Neutrophil (primary cell): ENCODE data around the gene TMEM237.

ENCODE experiments used
- H3K27ac ChIP-seq: fragments of 200-600 bp; sonication (generic); 2 replicates; pipeline ENCODE4 v1.5.1; 2016; ENCODE audit warnings: mild to moderate bottlenecking, moderate library complexity
- H3K27me3 ChIP-seq: fragments of 200-600 bp; sonication (generic); 2 replicates; pipeline ENCODE4 v1.6.0; 2016; ENCODE audit warnings: mild to moderate bottlenecking
- H3K36me3 ChIP-seq: fragments of 200-600 bp; sonication (generic); 2 replicates; pipeline ENCODE4 v1.5.1; 2017
- H3K4me1 ChIP-seq, 2 experiments: fragments of 200-600 bp in 1 of 2; sonication (generic) in 1 of 2; 1 replicate in 1 of 2; 2 replicates in 1 of 2; pipeline versions ENCODE4 v1.5.1 to v1.6.1; 2013 to 2016; ENCODE audit warnings: low read depth in 1 of 2, low read length in 1 of 2, mild to moderate bottlenecking in 1 of 2, moderate library complexity in 1 of 2; ENCODE audit not compliant: control insufficient read depth in 1 of 2, insufficient read depth in 1 of 2
- H3K4me3 ChIP-seq, 2 experiments: fragments of 200-600 bp in 1 of 2; sonication (generic) in 1 of 2; 1 replicate in 1 of 2; 2 replicates in 1 of 2; pipeline ENCODE4 v1.5.1; 2013 to 2016; ENCODE audit warnings: low read depth in 1 of 2, low read length in 1 of 2, mild to moderate bottlenecking in 1 of 2, moderate library complexity in 1 of 2
- H3K9me3 ChIP-seq: fragments of 200-600 bp; sonication (generic); 2 replicates; pipeline ENCODE4 v1.5.1; 2016
- TF ChIP-seq, protein P1 (sequence below): fragments of 200-600 bp; sonication (generic); IDR thresholded peaks from 2 replicates; pipeline ENCODE4 v1.5.1; 2016; ENCODE audit warnings: antibody characterized with exemption

The TMEM237 gene, protein sequence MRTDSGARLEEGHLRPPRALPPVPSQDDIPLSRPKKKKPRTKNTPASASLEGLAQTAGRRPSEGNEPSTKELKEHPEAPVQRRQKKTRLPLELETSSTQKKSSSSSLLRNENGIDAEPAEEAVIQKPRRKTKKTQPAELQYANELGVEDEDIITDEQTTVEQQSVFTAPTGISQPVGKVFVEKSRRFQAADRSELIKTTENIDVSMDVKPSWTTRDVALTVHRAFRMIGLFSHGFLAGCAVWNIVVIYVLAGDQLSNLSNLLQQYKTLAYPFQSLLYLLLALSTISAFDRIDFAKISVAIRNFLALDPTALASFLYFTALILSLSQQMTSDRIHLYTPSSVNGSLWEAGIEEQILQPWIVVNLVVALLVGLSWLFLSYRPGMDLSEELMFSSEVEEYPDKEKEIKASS

DNA sequence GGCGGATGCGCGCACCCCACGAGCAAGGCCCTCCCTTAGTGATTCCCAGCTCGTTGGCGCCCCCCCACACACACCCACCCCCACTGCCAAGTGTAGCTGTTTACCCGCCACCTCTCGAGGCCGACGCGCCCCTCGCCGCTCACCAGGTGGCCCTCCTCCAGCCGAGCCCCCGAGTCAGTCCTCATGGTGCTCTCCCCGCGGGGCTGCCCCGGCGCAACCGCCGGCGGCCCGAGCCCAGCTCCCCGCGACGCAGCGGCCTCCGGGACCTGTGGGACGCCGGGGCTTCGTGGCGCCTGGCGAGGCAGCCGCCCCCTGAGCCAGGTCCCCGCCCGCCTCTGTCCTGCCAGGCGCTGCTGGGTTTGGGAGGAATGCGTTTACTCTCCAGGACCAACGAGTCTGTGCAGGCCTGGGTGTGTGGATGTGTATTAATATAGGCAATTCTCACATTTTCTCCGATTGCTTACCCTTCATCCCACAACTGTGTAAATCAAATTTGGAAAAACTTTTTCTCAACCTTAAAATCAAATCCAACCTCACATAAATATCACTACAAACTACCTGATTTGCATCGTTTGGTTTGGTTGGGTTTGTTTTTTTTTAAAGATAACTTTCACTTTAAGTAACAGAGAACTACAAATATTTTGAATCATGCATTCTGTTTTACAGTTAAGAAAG lies at the start of gene TMEM237:
TSS of gene TMEM237 (minus strand) at position 288 of the 675 bp plus-strand sequence. CDS start at position 185, 103 bp downstream.
- peaks cover 20% of the 10 kb centered on the region for H3K27me3 ChIP-seq
- H3K9me3 ChIP-seq: no peaks in the 10 kb centered on the region
- H3K4me3 ChIP-seq: peak within 1 kb of the TSS; percentile 72 to 80
- no peak within 1 kb of the TSS for H3K27ac ChIP-seq
- no peaks in the 10 kb centered on the region for H3K36me3 ChIP-seq
- TF ChIP-seq, protein P1, sequence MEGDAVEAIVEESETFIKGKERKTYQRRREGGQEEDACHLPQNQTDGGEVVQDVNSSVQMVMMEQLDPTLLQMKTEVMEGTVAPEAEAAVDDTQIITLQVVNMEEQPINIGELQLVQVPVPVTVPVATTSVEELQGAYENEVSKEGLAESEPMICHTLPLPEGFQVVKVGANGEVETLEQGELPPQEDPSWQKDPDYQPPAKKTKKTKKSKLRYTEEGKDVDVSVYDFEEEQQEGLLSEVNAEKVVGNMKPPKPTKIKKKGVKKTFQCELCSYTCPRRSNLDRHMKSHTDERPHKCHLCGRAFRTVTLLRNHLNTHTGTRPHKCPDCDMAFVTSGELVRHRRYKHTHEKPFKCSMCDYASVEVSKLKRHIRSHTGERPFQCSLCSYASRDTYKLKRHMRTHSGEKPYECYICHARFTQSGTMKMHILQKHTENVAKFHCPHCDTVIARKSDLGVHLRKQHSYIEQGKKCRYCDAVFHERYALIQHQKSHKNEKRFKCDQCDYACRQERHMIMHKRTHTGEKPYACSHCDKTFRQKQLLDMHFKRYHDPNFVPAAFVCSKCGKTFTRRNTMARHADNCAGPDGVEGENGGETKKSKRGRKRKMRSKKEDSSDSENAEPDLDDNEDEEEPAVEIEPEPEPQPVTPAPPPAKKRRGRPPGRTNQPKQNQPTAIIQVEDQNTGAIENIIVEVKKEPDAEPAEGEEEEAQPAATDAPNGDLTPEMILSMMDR: no peak
- peaks cover 12 to 16% of the 10 kb centered on the region in 2 experiments for H3K4me1 ChIP-seq

DNA sequence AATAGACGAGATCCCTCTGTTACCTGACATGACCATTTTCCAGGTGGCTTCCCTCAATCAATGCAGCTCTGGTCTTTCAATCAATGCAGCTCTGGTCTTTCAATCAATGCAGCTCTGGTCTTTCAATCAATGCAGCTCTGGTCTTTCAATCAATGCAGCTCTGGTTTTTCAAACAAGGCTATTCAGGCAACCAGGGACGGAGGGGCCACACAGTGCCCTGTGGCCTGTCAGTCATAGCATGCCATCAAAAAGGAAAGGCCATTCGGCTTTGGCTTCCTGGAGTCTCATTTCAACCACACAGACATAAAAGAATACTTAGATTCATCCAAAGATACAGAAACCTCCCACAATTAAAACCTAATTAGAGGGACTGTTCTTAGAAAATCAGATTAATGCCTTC lies 41.9 kb upstream of the TMEM237 start:
- H3K36me3 ChIP-seq: no peaks in the 10 kb centered on the region
- H3K27ac ChIP-seq: no peak overlapping the region
- TF ChIP-seq, protein P1: no peak
- no peaks in the 10 kb centered on the region for H3K4me1 ChIP-seq
- H3K4me3 ChIP-seq: no peak overlapping the region
- H3K9me3 ChIP-seq: no peaks in the 10 kb centered on the region
- H3K27me3 ChIP-seq: no peaks in the 10 kb centered on the region

DNA sequence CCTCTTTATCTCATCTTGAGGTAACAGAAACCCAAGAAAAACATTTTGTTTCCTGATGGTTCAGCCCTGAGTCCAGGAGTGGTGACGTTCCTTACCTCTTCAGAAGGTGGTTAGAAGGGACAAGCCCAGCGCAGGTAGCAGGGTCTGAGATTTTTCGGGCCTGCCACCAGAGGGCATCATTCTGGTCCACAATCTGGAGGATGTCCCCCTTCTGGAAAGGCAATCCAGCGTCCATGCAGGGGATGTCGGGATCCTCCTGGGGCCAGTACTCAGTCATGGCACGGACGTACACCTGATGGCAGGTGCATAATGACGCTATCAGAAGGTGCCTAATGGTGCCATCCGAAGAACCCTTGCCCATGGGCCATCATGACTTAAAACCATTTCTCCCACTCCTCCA lies 37.4 kb upstream of the TMEM237 start:
- no peak overlapping the region for H3K4me3 ChIP-seq
- no peaks in the 10 kb centered on the region for H3K27me3 ChIP-seq
- H3K36me3 ChIP-seq: no peaks in the 10 kb centered on the region
- no peaks in the 10 kb centered on the region for H3K4me1 ChIP-seq
- no peak overlapping the region for H3K27ac ChIP-seq
- no peaks in the 10 kb centered on the region for H3K9me3 ChIP-seq
- TF ChIP-seq, protein P1: no peak

DNA sequence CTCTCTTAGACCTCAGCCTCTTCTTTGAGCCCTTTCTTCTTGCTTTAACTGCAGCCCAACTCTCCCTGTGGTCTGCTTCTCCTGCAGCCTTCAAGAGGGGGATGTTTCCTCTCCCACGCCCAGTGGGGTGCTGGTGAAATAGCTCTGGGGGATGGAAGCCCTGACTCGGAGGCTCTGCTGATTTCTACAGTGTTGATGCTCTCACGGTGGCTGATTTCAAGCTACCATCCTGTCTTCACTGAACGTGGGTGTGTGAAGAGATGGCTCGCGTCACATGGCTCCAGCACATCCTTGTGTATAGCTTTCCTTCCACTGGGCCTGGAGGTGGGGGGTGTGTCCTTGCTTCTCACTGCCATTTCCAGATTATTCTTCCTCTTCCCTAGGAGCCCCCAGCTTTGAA lies 35.1 kb upstream of the TMEM237 start:
- Histone ChIP-seq H3K4me3 (no peak overlapping the region), H3K36me3 (no peaks in the 10 kb centered on the region), H3K27ac (no peak overlapping the region), H3K27me3 (no peaks in the 10 kb centered on the region), H3K4me1 (no peaks in the 10 kb centered on the region), H3K9me3 (no peaks in the 10 kb centered on the region)
- TF ChIP-seq, protein P1: no peak

DNA sequence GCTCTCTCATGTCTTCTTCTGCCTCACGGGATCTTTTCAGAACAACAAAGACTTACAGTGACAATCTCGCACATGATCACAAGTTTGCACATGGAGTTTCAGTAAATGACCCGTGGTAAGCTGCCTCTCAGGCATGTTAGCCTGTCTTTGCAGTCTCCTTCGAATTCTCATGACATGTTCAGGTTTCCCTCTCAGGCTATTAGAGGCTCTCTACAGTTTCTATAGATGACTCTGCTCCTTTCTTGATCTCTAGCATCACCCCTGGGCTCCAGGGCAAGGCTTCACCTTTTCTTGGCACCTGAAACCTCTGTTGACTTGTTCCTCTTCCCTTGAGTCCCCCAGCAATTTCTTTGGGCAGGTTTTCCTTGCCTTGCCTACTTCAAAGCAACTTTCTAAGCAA lies 32.2 kb upstream of the TMEM237 start:
- Histone ChIP-seq H3K27me3 (no peaks in the 10 kb centered on the region), H3K4me3 (no peak overlapping the region), H3K36me3 (no peaks in the 10 kb centered on the region), H3K27ac (no peak overlapping the region), H3K9me3 (no peaks in the 10 kb centered on the region), H3K4me1 (no peaks in the 10 kb centered on the region)
- TF ChIP-seq, protein P1: no peak
